Limb (tissue), 2 donors: ENCODE data around the gene MYLK4.

Source experiments
- DNase-seq, 2 donors: peaks; one replicate each; pipeline ENCODE4 v3.0.0-alpha.2; 2016; ENCODE audit errors: extremely low spot score in 2 of 2

The MYLK4 gene

DNA sequence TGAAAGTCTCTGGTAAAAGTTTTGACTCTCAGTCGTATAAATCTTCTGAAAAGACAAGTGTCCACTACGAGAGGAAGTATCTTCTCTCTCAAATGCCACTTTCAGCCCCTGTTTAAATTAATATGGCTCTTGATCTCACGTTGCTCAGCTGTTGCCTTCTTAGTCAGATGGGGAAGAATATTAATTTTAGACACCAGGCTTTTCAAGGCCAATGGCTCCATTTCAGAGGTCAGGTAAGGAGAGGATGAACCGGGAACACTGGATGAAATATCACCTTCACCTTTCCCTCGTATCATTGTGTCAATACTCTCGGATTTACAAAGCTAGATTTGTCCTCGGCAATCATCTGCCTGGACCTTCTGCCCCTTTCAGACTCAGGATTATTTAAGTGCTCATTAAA is at the start of gene MYLK4:
TSS of gene MYLK4 (minus strand) at position 91 of the 400 bp plus-strand sequence. CDS start 1,628 bp downstream, outside the sequence.
- DNase-seq: no peak

DNA sequence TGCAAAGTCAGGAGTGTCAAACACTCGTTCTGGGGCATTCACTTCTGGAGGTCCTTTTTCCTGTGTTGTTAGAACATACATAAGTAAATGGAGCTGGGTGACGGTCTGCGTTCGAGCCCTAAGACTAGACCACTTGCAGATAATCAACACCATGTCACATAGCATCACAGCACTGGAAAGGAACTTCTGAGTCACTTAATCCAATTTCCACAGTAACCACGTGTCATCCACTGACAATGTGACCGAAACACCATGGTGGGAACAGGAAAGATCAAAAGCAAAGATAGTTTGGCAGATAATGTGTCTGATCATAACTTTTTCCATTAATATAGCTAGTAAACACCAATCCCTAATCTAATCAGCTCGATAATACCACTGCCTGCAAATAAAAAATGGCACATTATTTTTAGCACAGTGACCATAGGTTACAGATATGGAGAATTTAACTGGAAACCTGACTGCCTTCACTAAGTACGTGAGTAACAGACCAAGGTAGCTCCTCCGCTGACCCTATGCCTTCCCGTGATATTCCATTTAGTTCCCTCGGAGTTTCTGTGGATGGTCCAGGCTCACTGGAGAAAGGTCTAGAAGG is 49.3 kb upstream of the MYLK4 start:
- DNase-seq: no peak

DNA sequence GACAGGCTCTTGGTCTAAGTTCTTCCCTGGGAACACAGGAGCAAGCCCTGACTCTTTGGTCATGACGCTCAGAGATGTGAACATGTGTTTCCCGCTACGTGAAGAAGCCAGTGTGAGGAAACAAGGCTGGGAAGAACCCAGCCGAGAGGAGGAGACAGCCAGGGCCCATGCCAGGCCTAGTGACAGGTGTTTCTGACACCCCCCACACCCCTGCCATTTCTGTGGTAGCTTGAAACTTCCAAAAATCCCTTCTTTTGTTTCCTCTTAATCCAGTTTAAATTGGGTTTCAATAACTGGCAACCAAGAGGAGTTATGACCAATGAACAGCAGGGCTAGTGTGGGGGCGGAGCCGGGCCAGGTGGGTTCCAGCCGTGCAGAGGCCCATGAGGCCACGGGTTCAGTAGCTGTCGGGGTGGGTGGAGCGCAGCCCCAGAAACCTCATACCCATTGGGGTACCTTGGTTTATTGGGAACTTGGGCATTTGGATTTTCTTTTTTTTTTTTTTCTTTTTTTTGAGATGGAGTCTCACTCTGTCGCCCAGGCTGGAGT is 47.9 kb upstream of the MYLK4 start:
- DNase-seq: no peak

DNA sequence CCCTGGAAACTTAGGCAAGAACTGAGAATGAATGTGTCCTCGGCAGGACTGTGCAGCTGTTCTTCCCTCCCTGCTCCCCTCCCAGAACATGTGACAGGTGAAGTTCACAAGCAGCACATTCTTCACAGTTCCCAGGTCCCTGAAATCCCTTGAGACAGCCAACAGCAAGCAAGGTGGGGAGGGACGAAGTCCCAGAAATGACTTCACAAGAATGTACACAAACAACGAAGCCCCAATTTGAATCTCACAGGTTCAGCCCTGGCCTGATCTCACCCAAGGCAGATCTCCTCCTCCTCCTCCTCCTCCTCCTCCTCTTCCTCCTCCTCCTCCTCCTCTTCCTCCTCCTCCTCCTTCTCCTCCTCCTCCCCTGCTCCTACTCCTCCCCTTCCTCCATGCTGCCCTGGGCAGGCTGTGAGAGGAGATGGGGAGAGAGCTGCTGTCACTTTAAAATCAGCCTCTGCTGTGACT is 46.9 kb upstream of the MYLK4 start:
- DNase-seq: no peak

DNA sequence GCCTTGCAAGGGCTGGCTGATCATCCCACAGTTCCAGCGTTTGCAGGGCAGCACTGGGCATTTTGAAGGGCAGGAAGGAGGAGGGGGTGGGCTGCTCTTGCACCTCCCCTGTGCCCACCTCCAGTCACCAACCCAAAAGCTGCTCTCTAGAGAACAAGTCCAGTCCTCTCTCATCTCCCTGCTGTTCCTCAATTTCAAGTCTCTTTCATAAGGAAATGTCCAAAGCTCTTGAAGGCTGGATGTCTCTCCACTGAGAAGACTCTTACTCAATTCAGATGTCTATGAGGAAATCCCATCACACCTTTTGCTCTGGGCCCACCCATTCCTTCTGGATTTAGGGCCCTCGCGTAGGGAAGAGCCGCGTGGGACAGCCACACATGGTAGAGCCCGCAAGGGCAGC is 46.1 kb upstream of the MYLK4 start:
- DNase-seq: no peak

DNA sequence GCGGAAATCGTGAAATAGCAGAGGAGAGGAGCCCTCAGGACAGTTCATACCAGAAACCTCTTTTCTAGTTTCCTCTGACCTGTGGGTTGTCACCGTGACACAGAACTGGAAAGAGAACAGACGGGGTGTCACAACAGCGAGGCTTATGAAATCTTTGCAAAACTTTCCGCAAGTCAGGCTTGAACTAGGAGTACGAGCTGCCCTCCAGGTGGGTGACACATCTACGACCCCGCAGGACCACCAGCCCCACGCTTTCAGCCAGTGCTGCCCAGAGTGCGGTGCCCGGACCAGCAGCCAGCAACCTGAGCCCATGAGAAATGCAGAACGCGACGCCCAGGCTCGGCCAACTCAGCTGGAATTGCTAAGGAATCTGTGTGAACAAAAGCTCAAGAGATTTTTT is 45.2 kb upstream of the MYLK4 start:
- DNase-seq: no peak

DNA sequence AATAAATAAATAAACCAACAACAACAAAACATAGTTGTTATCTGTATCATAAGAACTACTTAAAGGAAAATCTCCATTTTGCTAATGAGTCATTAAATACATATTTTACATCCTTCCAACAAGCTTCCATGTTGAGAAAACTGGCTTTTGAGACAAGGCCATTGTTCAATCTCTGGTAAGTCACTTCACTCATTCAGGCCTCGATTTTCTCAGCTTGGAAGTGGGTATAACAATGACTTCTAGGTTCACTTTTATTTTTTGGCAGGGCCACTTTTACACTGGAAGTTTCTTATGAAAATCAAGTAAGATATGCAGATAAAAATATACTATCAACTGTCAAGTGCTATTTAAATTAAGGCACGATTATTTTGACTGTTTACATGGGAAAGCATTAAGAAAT is 44.4 kb upstream of the MYLK4 start:
- no peak for DNase-seq

DNA sequence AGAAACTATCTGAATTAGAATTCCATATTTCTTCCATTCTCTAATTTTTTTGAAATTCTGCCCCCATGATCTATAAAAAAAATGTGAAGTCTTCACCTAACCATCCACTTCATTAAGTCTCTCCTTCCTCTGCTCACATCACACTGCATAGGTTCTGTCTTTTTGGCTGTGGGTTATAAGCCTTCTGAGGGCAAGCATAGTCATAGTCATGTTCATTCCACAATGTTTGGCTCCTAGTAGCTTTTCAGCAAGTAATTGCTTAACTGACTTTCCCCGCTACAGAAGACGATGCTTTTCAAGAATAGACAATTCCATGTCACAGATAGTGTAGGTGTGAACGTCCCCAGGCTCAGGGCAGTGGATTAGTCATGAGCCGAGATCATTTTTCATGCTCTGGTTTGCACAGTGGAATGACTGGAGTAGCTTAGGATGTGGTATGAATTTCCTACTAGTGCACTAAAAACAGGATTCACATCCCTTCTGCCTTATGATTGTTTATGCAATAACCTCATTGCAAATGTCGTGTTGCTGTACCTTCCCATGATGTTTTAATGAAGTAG is 43.5 kb upstream of the MYLK4 start:
- DNase-seq: no peak

DNA sequence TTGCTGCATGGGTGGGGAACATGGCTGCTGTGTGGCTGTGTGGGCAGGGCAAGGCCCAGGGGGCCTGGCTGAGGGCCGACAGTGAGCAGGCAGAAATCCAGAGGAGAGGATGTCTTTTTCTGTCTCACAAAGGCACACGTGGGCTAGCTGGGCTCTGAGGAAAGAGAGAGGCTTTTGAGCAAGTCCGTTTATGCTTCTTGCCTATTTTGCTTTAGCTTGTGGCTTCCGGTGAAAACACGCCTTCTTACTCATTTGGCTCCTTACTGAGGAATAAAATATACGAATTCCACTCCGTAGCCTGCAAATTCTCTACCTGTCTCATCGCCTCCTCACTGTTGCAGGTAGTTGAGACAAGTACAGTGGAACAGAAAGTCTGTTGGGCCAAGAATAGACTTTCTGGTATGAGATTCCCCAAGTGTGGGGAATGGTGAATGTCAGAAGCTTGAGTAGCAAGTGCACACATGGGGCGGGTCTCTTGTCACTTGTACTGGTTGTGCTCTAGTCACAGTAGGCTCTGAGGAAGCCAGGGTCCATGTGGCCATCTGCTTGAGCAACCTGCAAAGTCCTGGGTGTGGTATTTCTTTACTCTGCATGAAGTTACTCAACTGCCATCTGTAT is 42.9 kb upstream of the MYLK4 start:
- no peak for DNase-seq

DNA sequence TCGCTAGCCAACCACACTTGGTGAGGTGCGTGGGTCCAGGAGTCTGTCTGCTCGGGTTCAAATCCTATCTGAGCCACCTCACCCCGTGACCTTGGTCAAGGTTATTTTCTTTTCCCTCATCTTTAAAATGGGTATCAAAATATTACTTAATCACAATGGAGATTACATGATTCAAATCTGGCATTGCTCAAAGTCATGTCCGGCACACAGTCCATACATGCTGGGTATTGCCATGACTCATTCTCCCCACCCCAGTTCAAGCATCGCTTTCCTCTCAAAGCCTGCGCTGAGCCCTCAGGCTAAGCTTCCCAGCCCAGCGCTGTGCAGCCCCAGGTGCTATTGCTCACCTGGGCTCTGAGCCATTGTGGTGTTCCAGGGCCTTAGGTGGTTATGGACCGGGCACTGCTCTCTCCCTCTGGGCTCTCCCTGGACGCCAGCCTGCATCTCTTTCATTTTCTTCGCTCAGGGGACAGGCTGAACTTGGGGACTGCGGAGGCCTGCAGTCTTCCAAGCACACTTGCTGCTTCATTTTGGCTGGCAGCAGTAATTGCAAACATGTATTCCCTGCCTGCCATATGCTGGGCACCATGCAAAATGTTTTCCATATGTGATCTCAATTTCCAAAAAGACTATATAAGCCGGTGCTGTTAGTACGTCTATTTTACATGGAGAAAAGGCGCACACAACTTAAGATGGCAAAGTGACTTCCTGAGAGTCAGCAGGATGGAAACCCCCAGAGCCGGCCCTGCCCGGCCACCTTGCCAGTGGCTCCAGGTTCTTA is 41.8 kb upstream of the MYLK4 start:
- DNase-seq: no peak

DNA sequence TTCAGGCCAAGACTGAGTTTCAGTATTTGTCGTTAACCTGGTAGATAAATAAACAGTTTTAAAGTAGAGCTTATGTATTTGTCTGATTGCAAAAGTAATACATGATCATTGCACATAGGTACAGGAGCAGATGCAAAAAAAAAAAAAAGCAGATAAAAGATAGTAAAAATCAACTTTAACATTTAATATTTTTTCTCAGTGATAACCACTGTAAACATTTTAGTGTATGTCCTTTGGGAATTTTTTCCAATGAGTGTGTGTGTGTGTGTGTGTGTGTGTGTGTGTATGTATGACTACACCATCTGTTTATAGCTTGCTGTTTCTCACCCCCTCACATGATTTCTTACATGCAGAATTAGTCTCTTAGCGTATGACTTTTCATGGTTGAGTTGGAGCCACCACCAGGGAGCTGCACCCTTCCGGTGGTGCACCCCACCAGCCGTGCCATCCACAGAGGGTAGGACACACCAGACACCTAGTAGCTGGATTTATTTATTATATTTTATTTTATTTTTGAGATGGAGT is 40.8 kb upstream of the MYLK4 start:
- DNase-seq: no peak

DNA sequence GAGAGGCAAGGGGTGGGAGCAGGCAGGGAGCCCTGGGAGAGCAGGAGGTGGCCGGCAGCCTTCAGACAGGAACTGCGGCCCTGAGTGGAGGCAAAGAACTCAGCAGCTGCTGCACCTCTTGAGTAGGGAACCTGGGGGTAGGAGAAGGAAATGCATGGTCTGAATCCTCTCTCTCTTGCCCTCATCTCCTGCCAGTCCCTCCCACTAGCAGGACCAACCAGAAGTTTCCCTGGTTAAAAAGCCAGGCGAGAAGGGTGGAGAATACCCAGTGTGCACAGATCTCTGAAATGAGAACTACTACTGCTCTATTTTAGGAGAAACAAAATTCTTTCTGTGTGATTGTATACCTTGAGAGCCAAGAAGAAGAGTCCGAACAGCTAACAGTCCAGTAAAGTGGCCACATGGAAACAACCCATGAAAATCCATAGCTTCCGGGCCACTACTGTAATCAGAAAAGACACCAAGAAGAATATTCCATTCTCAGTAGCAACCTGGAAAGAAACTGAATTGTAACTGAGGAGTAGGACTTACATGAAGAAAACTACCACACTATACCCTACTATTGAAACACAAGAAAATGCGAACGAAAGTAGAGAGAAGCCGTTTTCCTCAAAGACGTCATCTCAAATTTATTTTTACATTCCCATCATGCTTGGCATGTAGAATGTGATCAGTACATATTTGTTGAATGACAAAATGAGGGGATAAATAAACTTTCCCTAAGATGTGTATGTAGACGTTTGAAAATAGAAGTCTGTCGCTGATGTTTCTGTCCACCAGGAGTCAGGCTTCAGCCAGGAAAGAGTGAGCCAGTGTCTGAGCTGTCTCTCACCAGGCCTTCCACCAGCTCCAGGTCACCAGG is 40.1 kb upstream of the MYLK4 start:
- peak; percentile 55 to 77 for DNase-seq

DNA sequence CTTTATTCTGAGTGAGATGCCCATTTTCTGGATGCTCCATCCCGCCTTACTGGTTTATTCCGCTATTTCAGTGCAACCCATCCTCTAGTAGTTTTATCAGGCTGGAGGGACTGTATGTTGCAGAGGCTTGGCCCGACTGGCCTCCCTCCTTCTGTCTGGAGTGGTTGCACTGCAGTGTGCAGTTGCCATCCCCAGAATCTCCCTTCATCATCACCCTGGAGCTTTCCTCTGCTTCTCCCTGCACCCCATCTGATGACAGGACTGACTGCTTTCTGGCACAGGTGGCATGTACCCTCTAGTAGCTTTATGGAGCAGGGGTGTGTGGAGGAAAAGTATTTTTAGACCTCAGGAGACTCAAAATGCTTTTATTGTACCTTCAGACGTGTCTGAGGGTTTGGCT is 35.5 kb upstream of the MYLK4 start:
- no peak for DNase-seq

DNA sequence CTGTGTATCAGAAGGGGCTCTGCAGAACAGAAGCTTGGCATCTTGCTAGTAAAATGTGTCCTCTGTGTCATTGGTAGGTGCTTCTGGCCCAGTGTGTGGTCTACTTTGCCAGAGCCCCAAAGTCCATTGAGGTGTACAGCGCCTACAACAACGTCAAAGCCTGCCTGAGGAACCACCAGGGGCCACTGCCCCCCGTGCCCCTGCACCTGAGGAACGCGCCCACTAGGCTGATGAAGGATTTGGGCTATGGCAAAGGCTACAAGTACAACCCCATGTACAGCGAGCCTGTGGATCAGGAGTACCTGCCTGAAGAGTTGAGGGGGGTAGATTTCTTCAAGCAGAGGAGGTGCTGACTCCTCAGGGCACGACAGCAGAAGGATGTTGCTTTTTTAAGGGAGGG is 34.2 kb upstream of the MYLK4 start:
- DNase-seq: no peak

DNA sequence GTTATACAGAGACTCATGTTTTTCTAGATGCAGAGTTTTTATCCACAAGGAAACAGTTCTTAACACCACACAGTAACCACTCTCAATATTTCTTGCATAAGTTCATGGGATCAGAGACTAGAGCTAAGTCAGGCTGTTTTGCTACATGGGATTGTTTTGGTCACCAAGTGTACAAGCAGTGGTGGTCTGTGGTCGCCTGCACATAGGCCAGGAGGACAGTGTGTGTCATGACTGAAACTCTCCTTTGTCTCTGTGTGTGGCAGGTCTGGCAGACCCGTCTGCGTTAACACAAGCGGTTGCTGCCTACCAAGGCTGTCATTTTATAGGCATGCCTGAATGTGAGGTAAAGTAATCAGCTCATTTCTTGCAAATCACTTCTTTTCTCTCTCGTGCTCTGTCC is 33.3 kb upstream of the MYLK4 start:
- DNase-seq: no peak

DNA sequence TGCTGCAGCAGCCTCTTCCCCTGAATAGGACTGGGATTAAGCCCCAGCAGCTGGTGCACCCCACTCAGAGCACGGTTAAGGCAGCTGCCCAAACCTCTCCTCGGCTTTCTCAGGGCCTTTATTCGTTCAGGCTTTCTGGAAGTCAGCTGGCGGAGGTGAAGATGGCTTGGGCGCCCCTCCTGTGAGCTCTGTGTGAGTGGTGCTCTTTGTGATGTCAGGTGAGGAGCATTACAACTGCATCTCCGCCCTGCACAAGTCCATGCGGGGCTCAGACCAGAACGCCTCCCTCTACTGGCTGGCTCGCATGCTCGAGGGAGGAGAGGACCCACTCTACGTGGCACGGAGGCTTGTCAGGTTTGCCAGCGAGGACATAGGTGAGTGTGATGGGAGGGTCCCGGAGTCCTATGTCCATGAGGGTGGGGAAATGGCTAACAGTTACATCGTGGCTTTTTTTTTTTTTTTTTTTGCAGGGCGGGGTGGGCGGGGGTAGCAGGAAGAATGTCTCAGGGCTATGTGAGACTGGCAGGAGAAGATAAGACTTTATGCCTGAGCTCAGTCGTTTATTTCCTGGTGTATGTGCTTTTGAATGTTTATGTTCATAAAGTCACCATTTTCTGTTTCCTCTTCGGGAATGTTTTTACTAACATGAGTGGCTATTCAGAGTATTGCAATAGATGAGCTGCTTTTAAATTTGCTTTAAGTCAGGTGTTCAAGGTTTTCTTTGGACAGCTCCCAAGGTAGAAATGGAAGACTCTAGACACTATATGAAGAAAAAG is 32.7 kb upstream of the MYLK4 start:
- peak in 1 of 2 donors; percentile 53 for DNase-seq

DNA sequence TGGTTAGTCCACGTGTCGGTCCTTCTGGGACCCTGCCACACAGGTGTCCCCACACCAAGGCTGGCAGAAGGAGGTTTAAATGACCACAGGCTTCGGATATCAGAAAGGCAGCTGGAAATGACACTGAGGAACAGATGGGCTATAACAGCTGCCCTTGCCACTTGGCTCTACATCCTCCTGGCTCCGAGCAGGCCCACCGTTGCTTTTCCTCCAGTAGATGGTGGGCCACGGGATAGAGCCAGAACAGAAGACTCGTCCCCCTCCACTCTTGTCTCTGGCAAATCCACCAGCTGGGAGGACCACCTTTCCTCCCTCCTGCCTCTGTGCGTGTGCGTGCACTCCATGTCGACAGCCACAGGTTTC is 32.1 kb upstream of the MYLK4 start:
- no peak for DNase-seq

DNA sequence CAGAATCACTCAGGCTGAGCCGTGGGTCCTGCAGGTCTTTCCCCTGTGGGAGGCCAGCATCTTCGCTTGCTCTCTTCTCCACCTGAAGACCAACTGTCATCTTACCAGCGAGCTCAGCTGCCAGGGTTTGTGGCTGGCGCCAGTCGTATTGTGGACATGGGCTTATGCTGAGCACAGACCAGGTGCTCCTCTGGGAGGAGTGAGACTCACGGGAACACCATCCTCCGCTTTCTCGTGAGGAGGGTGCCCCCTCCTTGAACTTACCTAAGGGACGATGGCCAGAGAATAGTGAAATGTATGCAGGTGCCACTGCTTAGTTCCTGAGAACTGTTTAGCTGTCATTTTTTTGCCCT is 31.6 kb upstream of the MYLK4 start:
- DNase-seq: no peak

DNA sequence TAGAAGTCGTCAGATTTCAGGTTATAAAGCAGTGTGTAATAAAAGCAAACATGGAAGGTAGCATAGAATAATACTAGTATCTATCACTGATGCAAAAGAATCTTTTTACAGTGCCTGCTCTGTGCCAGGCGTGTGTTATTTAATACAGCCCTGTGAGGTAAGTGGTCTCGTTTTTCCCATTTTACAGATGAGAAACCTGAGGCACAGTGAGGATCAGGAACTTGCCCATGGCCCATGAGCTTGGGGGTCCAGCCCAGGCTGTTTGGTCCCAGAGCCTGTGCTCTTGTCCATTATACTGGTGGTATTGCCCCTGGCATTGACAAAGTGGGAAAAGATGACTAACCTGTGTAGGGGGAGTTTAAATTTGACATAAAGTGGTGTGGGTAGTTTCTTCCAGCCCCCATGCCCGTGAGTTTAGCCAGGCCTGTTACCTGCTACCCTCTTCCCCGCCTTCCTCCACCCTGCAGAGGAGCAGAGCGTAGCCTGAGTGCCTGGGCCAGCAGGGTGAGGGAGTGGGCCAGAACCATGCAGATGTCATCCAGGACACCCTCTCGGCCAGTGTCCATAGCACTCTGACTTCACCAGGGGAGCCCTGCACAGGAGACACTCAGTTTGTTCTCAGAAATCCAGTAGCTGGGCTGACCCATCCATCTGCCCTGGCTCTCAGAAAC is 31.1 kb upstream of the MYLK4 start:
- no peak for DNase-seq
